Stimulated activated CD8-positive, alpha-beta memory T cell treated with anti-CD3 and anti-CD28 coated beads, Interleukin-15, amount 100 ng/mL, for 48 hours (primary cell): ENCODE measurements around the gene CLEC18B.
"Not testable (repeated sequence)": the region's sequence is repeated elsewhere in the genome, so short reads cannot be mapped to it uniquely, and the experiment has no call there.

Experiments used
- DNase-seq, 2 donors: peaks; one replicate each; pipeline ENCODE4 v3.0.0-alpha.2; 2020; ENCODE audit warnings: low read depth in 2 of 2

The CLEC18B gene

GRCh38 chr16:74443624-74444346 is 22.5 kb upstream of the CLEC18B start:
- DNase-seq, result not testable (repeated sequence)

DNA sequence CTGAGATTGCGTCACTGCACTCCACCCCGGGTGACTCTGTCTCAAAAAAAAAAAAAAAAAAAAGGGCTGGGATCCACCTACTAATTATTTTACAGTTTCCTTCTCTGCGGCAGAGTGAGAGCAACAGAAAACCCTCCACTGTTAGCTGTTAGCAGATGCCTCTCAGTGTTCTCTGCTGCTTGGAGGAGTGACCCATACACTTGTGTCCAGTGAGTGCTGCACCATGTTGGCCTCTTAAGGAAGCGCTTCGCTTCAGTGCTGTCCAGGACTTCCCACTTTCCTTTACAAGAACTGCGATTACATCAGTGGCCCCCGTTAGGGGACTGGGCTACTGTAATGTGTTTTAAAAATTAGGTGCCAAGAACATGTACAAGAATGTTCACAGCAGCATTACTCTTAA is 18.4 kb upstream of the CLEC18B start:
- no peak for DNase-seq

- DNase-seq, result no peak
Observed at GRCh38 chr16:74438492-74438979, 17.3 kb upstream of the CLEC18B start.

DNA sequence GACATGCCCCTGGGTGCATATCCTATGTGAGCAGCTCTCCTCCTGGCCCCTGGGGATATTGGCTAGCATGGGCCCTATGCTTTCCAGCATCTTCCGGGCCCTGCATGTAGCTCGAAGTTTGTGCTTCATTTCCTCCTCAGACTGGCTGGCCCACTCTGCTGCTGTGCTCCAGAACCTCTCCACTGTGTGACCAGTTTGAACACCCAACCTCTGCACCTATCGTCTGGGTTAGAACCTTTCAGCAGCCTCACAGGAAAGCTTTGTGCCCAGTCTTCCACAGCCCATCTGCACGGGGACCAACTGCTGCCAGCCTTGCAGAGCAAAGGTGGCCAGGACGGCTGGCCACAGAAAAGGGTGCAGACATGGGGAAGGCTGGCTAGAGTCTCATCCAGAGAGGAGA is 10.2 kb upstream of the CLEC18B start:
- no peak for DNase-seq

GRCh38 chr16:74430036-74430712 is 8.9 kb upstream of the CLEC18B start:
- DNase-seq, result peak; percentile 11 to 12

- not testable (repeated sequence) for DNase-seq
Observed at GRCh38 chr16:74428493-74428892, 7.2 kb upstream of the CLEC18B start.

DNA sequence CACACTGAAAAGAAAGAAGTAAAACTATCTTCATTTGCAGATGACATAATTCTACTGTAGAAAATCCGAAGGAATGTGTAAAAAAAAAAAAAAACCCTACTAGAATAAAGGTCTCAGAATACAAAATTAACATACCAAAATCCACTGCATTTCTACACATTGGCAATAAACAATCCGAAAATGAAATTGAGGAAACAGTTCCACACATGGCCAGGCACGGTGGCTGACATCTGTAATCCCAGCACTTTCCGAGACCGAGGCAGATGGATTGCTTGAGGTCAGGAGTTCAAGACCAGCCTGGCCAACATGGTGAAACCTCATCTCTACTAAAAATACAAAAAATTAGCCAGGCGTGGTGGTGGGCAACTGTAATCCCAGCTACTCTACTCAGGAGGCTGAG is 4.5 kb upstream of the CLEC18B start:
- DNase-seq, result not testable (repeated sequence)

- not testable (repeated sequence) for DNase-seq
Observed at GRCh38 chr16:74423721-74424120, 2.4 kb upstream of the CLEC18B start.

DNA sequence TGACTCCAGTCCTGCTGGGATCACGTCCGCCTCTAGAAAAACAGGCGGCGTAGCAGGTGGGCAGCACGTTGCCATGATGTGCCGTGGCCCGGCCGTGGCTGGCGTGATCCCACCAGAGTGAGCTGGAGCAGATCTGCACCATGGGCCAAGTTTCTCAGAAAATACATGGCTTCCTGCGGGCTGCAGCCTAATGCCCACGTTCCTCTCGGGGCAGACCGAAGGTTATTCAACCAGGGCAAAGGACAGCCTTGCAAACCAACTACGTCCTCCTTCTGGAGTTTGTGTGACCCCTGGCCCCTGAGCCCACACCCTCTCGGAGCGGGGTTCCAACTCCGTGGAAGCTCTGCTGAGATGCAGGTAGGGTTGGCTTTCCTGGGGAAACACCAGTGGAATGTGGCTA is 808 bp upstream of the CLEC18B start:
- not testable (repeated sequence) for DNase-seq

- DNase-seq, result not testable (repeated sequence)
Observed at GRCh38 chr16:74421482-74421785, 156 bp upstream of the CLEC18B start.

DNA sequence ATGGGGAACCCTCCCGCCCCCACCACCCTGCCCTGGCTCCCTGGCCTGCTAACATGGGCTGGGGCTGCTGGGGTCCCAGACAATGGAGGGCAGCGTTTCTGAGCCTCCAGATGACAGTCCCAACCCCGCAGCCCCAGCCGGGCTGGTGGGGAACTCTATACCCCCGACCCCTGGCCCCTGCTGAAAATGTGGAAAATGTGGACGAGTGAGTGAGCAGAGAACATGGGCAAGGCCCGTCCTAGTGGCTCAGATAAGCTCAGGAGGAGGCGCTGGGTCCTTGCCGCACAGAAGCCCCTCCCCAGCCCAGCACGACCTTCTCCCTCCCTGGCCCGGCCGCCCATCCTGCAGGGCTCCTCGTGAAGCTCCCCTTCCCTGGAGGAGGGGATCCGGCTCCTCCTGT is 1.5 kb downstream of the CLEC18B start:
- DNase-seq, result not testable (repeated sequence)

- DNase-seq, result not testable (repeated sequence)
Observed at GRCh38 chr16:74417897-74418296, 3.4 kb downstream of the CLEC18B start.

- not testable (repeated sequence) for DNase-seq
Observed at GRCh38 chr16:74413920-74414319, 7.4 kb downstream of the CLEC18B start.

GRCh38 chr16:74413485-74413884 is 7.8 kb downstream of the CLEC18B start:
- not testable (repeated sequence) for DNase-seq

- DNase-seq, result not testable (repeated sequence)
Observed at GRCh38 chr16:74412775-74413390, 8.4 kb downstream of the CLEC18B start.

DNA sequence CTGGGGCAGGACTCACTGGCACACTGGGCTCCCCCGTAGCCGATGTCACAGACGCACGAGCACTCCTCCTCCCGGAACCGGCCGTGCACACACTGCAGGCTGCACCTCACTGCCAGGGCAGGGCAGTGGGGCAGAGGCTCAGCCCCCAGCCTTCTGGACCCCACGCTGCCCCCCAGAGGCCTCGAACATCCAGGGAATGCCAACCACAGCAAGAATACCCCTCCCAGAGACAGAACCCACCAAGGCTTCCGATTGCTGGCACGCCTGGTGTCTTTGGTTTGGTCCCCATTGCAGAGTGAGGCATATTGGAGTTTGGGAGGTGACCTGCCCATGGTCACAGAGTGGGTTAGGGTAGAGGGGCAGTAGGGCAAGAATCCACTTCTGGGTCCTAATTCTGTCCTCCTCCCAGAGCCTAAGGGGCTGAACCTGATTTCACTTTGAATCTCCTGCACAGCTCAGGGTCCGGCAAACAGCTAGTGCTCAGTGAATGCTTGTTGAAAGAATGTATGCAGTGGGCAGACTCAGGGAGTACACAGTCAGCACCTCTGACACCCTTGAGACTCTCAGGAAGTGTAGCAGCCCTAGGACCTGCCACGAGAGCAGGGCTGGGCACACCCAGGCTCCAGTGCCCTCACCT is 9.0 kb downstream of the CLEC18B start:
- DNase-seq, result not testable (repeated sequence)

DNA sequence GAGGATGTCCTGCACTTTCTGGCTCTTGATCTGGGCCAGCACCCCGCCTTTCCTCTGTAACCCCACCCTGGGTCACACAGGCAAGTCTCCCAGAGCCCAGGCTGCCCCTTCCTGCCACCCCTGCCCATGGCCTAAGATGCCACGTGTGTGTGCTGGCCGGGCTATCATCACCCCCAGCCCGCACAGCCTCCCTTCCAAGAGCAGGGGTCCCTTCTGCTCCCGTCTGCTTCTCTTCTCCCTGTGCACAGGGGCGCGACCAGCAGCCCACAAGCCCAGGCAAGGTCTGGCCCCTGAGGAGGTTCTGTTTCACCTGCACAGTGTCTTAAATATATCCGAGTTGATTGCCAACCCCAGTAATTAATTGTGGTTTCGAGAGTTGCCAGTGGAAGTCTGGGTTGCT is 10.3 kb downstream of the CLEC18B start:
- not testable (repeated sequence) for DNase-seq

DNA sequence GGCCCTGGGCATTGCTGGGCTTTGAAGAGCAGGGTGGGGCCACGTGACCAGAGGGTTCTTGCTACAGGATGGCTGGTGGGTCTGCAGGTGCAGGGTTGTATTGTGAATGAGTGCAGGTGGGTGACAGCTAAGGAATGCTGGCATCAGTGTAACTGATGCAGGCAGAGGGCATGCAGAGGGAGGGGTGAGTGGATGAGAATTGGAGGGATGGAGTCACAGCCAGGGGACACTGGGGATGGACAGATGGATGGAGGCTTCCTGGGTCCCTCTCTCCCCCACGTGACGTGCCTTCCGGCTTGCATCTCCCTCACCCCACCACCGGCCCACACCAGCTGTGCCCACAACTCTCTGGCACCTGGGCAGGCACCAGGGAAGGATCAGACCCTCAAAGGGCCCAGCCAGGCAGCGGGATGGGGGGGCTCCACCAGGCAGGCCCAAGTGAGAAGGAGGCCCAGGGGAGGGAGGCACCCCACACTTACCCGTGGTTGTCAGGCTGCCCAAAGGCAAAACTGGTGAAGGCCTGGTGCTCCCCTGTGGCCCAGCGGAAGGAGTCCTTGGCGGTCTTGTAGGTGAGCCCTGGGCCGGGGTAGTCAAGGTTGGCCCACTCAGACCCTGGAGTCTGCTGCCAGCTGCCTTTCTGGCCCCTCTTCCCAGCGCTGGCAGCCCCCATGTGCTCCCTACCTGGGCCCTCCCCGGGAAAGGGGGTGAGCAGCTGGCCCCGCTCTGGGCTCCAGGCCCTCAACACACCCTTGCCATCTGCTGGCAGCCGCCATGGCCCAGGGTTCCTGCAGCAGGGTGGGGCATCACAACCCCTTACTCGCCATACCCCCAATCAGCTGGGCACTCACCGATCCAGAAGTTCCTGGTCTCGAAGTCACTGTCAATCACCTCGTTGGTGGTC is 11.0 kb downstream of the CLEC18B start:
- DNase-seq, result not testable (repeated sequence)

DNA sequence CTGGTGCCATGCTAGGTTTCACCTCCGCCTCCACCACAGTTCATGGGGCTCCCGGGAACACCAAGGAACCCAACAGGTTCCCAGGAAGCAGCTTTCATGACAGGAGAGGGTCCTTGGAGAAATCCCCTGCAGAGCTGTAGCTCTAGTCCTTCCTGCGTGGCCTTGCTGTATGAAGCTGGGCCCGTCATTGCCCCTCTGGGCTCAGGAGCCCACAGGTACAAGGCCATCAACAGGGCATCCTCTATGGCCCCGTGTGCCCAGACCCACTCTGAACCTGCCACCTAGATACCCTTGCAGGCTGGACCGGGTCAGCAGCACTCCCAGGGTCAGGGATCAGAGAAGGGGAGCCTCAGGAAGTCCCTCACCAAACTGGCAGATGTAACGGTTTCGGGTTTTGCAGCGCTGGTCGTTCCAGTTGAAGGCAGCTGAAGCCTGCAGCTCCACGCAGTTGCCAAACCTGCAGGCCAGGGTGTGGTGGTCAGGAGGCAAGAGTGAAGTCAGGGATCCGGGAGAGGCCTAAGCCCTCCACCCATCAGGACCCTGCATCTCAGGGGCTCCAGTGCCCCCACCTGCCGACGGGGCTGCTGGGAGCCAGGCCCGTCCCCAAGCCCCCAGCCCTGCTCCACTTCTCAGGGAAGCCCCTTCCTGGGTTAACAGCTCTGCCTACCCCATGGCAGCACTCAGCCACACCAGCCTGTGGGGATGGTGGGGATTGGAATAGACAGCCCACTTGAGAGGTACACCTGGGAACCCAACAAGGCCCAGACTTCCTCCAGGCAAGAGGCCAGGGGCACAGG is 11.9 kb downstream of the CLEC18B start:
- not testable (repeated sequence) for DNase-seq

- DNase-seq, result not testable (repeated sequence)
Observed at GRCh38 chr16:74407362-74407705, 13.9 kb downstream of the CLEC18B start.
